ENCODE data around the gene RIC8B.

Gene RIC8B

GRCh38 chr12:106888348-106888970 lies 114.0 kb downstream of the RIC8B start:
- Histone ChIP-seq H3K4me3 (ENCODE audit: insufficient read length, low read depth) (no peak overlapping the region), H3K9ac (ENCODE audit: insufficient read length, low read depth) (no peak overlapping the region), H3K4me1 (ENCODE audit: insufficient read depth, insufficient read length) (no peaks in the 10 kb centered on the region), H3K27me3 (ENCODE audit: insufficient read depth, insufficient read length) (no peaks in the 10 kb centered on the region), H3K36me3 (ENCODE audit: insufficient read depth, insufficient read length, low read length) (peaks cover 46% of the 10 kb centered on the region), H3K9me3 (ENCODE audit: insufficient read depth, low read length) (no peaks in the 10 kb centered on the region)
- no peak for DNase-seq (ENCODE audit: low read depth, low spot score)
- no peak for TF ChIP-seq ZNF274 (IDR thresholded peaks at IDR 0.05; ENCODE audit: low read depth, low read length)
- TF ChIP-seq YY1 (IDR thresholded peaks at IDR 0.05; ENCODE audit: insufficient read depth, insufficient read length), result no peak
- TF ChIP-seq SUZ12 (IDR thresholded peaks at IDR 0.05; ENCODE audit: extremely low read depth, insufficient read depth, insufficient read length), result no peak

DNA sequence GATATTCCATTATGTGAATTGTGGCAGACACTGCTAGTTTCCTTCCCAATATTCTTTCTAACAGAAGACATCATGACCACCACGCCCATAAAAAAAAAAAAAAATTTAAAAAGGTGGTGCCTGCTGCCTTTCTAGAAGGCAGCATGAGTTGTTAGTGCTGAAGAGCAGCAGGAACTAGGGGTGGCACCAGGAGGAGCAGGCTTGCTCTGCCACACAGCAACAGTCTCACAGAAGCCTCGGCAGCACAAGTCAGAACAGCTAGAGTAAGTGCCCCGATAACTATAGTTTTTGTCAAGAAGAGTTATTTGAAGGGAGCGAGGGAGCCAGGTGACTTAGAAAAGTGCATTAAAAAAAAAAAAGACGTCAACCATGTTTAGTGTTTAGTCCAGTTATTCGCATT lies 114.8 kb downstream of the RIC8B start:
- Histone ChIP-seq H3K36me3 (ENCODE audit: insufficient read depth, insufficient read length, low read length) (peaks cover 38% of the 10 kb centered on the region), H3K4me1 (ENCODE audit: insufficient read depth, insufficient read length) (no peaks in the 10 kb centered on the region), H3K9me3 (ENCODE audit: insufficient read depth, low read length) (no peaks in the 10 kb centered on the region), H3K27me3 (ENCODE audit: insufficient read depth, insufficient read length) (no peaks in the 10 kb centered on the region), H3K4me3 (ENCODE audit: insufficient read length, low read depth) (no peak overlapping the region), H3K9ac (ENCODE audit: insufficient read length, low read depth) (no peak overlapping the region)
- DNase-seq (ENCODE audit: low read depth, low spot score), result no peak
- TF ChIP-seq SUZ12 (IDR thresholded peaks at IDR 0.05; ENCODE audit: extremely low read depth, insufficient read depth, insufficient read length), result no peak
- TF ChIP-seq YY1 (IDR thresholded peaks at IDR 0.05; ENCODE audit: insufficient read depth, insufficient read length), result no peak
- TF ChIP-seq ZNF274 (IDR thresholded peaks at IDR 0.05; ENCODE audit: low read depth, low read length), result no peak

DNA sequence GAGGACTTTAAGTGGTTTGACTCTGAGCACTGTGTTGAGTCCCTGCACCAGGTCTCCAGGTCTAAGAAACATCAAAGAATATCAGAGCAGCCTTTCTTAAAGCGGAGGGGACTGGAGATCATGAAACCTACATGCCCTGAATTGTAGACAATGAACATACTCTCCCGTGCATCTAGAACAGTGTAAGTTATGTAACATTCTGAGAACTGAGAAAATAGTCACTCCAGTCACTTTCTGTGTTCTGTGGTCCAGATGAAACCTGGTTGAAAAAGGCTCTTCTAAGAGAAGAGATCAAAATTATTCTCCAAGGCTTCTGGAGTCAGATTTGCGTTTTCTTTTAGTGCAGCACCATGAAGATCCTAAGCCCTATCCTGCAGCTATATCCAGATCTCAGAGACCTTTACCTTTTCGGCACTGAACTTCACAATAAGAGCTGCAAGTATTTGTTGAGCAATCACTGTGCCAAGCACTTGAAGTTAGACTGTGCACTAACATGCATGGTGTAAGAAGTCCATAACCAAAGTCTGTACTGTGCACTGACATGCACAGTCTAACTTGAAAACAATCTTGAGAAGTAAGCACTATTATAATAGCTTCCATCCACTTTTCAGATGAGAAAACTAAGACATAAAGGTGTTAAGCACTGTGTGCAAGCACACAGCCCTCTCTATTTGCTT lies 115.6 kb downstream of the RIC8B start:
- peaks cover 32% of the 10 kb centered on the region for H3K36me3 ChIP-seq (ENCODE audit: insufficient read depth, insufficient read length, low read length)
- H3K9me3 ChIP-seq (ENCODE audit: insufficient read depth, low read length), result no peaks in the 10 kb centered on the region
- no peaks in the 10 kb centered on the region for H3K4me1 ChIP-seq (ENCODE audit: insufficient read depth, insufficient read length)
- no peak for DNase-seq (ENCODE audit: low read depth, low spot score)
- TF ChIP-seq YY1 (IDR thresholded peaks at IDR 0.05; ENCODE audit: insufficient read depth, insufficient read length), result no peak
- no peak overlapping the region for H3K4me3 ChIP-seq (ENCODE audit: insufficient read length, low read depth)
- no peaks in the 10 kb centered on the region for H3K27me3 ChIP-seq (ENCODE audit: insufficient read depth, insufficient read length)
- H3K9ac ChIP-seq (ENCODE audit: insufficient read length, low read depth), result no peak overlapping the region

DNA sequence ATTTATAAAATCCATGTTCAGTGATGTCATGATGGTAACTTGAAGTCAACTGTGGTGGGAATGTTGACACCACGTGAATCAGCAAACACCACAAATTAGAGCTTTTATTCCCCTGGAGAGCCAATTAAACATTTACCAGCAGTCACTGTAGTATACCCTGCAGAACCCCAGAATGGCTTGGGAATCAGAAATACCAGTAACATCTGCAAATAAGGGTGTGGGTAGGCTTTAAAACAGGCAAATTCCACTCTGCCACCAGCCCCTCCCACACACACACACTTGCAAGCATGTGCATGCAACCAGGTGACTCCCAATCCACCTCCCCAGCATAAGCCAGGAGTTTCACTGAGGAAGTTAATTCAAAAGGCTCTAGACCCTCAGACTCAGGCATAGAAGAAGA lies 117.6 kb downstream of the RIC8B start:
- H3K4me3 ChIP-seq (ENCODE audit: insufficient read length, low read depth), result no peak overlapping the region
- H3K9ac ChIP-seq (ENCODE audit: insufficient read length, low read depth), result no peak overlapping the region
- no peak for DNase-seq (ENCODE audit: low read depth, low spot score)
- H3K36me3 ChIP-seq (ENCODE audit: insufficient read depth, insufficient read length, low read length), result peaks cover 19% of the 10 kb centered on the region
- no peaks in the 10 kb centered on the region for H3K9me3 ChIP-seq (ENCODE audit: insufficient read depth, low read length)
- TF ChIP-seq SUZ12 (IDR thresholded peaks at IDR 0.05; ENCODE audit: extremely low read depth, insufficient read depth, insufficient read length) (no peak), YY1 (IDR thresholded peaks at IDR 0.05; ENCODE audit: insufficient read depth, insufficient read length) (no peak), ZNF274 (IDR thresholded peaks at IDR 0.05; ENCODE audit: low read depth, low read length) (no peak)
- H3K27me3 ChIP-seq (ENCODE audit: insufficient read depth, insufficient read length), result no peaks in the 10 kb centered on the region
- H3K4me1 ChIP-seq (ENCODE audit: insufficient read depth, insufficient read length), result no peaks in the 10 kb centered on the region

- H3K4me1 ChIP-seq (ENCODE audit: insufficient read depth, insufficient read length), result peaks cover 3% of the 10 kb centered on the region
- H3K9me3 ChIP-seq (ENCODE audit: insufficient read depth, low read length), result no peaks in the 10 kb centered on the region
- no peaks in the 10 kb centered on the region for H3K27me3 ChIP-seq (ENCODE audit: insufficient read depth, insufficient read length)
- no peak overlapping the region for H3K4me3 ChIP-seq (ENCODE audit: insufficient read length, low read depth)
- no peak overlapping the region for H3K9ac ChIP-seq (ENCODE audit: insufficient read length, low read depth)
- peaks cover 5% of the 10 kb centered on the region for H3K36me3 ChIP-seq (ENCODE audit: insufficient read depth, insufficient read length, low read length)
- TF ChIP-seq ZNF274 (IDR thresholded peaks at IDR 0.05; ENCODE audit: low read depth, low read length) (no peak), SUZ12 (IDR thresholded peaks at IDR 0.05; ENCODE audit: extremely low read depth, insufficient read depth, insufficient read length) (no peak), YY1 (IDR thresholded peaks at IDR 0.05; ENCODE audit: insufficient read depth, insufficient read length) (no peak)
- DNase-seq (ENCODE audit: low read depth, low spot score), result no peak
Measured at GRCh38 chr12:106893451-106893850, 119.0 kb downstream of the RIC8B start.

DNA sequence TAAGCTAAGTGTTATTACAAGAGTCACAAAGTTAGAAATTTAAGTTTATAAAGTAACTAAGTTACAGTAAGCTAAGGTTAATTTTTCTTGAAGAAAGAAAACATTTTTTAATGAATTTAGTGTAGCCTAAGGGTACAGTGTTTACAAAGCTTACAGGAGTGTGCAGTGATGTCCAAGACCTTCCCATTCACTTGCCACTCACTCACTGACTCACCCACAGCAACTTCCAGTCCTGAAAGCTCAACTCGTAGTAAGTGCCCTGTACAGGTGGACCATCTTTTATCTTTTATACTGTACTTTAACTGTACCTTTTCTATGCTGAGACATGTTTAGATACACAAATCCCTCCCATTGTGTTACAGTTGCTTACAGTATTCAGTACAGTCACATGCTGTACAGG lies 120.3 kb downstream of the RIC8B start:
- DNase-seq (ENCODE audit: low read depth, low spot score), result no peak
- H3K27me3 ChIP-seq (ENCODE audit: insufficient read depth, insufficient read length), result no peaks in the 10 kb centered on the region
- H3K9me3 ChIP-seq (ENCODE audit: insufficient read depth, low read length), result no peaks in the 10 kb centered on the region
- no peak overlapping the region for H3K4me3 ChIP-seq (ENCODE audit: insufficient read length, low read depth)
- peaks cover 3% of the 10 kb centered on the region for H3K4me1 ChIP-seq (ENCODE audit: insufficient read depth, insufficient read length)
- H3K36me3 ChIP-seq (ENCODE audit: insufficient read depth, insufficient read length, low read length), result peaks cover 2% of the 10 kb centered on the region
- H3K9ac ChIP-seq (ENCODE audit: insufficient read length, low read depth), result no peak overlapping the region
- TF ChIP-seq YY1 (IDR thresholded peaks at IDR 0.05; ENCODE audit: insufficient read depth, insufficient read length), result no peak
- TF ChIP-seq ZNF274 (IDR thresholded peaks at IDR 0.05; ENCODE audit: low read depth, low read length), result no peak
- no peak for TF ChIP-seq SUZ12 (IDR thresholded peaks at IDR 0.05; ENCODE audit: extremely low read depth, insufficient read depth, insufficient read length)

DNA sequence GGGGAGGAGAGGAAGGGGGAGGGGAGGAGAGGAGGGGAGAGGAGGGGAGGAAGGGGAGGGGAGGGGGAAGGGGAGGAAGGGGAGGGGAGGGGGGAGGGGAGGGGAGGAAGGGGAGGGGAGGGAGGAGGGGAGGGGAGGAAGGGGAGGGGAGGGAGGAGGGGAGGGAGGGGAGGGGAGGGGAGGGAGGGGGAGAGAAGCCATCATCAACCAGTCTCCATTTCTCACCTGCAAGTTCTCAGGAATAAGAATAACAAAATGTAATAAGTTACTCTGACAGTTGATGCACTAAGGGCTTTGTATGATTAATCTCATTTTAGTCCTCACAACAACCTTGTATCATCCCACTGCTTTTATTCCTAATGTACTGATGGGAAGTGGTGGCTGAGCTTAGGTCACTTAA lies 122.1 kb downstream of the RIC8B start:
- no peaks in the 10 kb centered on the region for H3K36me3 ChIP-seq (ENCODE audit: insufficient read depth, insufficient read length, low read length)
- DNase-seq (ENCODE audit: low read depth, low spot score), result no peak
- no peak overlapping the region for H3K9ac ChIP-seq (ENCODE audit: insufficient read length, low read depth)
- H3K27me3 ChIP-seq (ENCODE audit: insufficient read depth, insufficient read length), result no peaks in the 10 kb centered on the region
- H3K9me3 ChIP-seq (ENCODE audit: insufficient read depth, low read length), result no peaks in the 10 kb centered on the region
- H3K4me3 ChIP-seq (ENCODE audit: insufficient read length, low read depth), result no peak overlapping the region
- no peak for TF ChIP-seq SUZ12 (IDR thresholded peaks at IDR 0.05; ENCODE audit: extremely low read depth, insufficient read depth, insufficient read length)
- no peak for TF ChIP-seq ZNF274 (IDR thresholded peaks at IDR 0.05; ENCODE audit: low read depth, low read length)
- TF ChIP-seq YY1 (IDR thresholded peaks at IDR 0.05; ENCODE audit: insufficient read depth, insufficient read length), result no peak
- peaks cover 3% of the 10 kb centered on the region for H3K4me1 ChIP-seq (ENCODE audit: insufficient read depth, insufficient read length)
